Upper lobe of left lung (tissue), 4 donors: ENCODE data around the gene FAM184B.

Experiments
- CTCF ChIP-seq, 6 experiments: fragments of 450-650 bp in 4 of 6; fragments of 200-600 bp in 2 of 6; sonication (generic) in 2 of 6; IDR thresholded peaks; one replicate each; pipeline ENCODE4 v1.5.1; 2016 to 2019; ENCODE audit warnings: antibody characterized with exemption in 6 of 6
- EP300 ChIP-seq, 4 donors: sonication (generic); formaldehyde crosslinking; IDR thresholded peaks; one replicate each; pipeline ENCODE4 v1.5.1; 2017; ENCODE audit warnings: antibody characterized with exemption in 4 of 4, control low read depth in 2 of 4
- POLR2A ChIP-seq, 4 donors: fragments of 450-650 bp; IDR thresholded peaks; one replicate each; pipeline ENCODE4 v1.5.1; 2016 to 2017; ENCODE audit warnings: antibody characterized with exemption in 4 of 4, mild to moderate bottlenecking in 2 of 4
- POLR2AphosphoS5 ChIP-seq, 2 donors: sonication (generic); formaldehyde crosslinking; IDR thresholded peaks; one replicate each; pipeline ENCODE4 v1.5.1; 2017; ENCODE audit warnings: antibody characterized with exemption in 2 of 2

GRCh38 chr4:17761062-17761461 lies 20.4 kb downstream of the FAM184B start:
- TF ChIP-seq EP300 (IDR thresholded peaks at IDR 0.05) (no peak), CTCF (IDR thresholded peaks at IDR 0.05) (no peak), POLR2AphosphoS5 (IDR thresholded peaks at IDR 0.05) (no peak), POLR2A (IDR thresholded peaks at IDR 0.05) (no peak)
